ENCODE results near the gene SIDT1.

Gene SIDT1

GRCh38 chr3:113531826-113532697 is at the start of gene SIDT1:
TSS of gene SIDT1 (plus strand) at chr3:113532555. CDS start at chr3:113533022, 467 bp downstream.
- H3K27ac ChIP-seq, result no peak within 1 kb of the TSS
- DNase-seq (ENCODE audit: low read depth, low spot score), result no peak

GRCh38 chr3:113485161-113485609 is 47.2 kb upstream of the SIDT1 start:
- no peak for DNase-seq (ENCODE audit: low read depth, low spot score)

GRCh38 chr3:113495035-113495434 is 37.3 kb upstream of the SIDT1 start:
- H3K27ac ChIP-seq, result no peak overlapping the region
- no peak for DNase-seq (ENCODE audit: low read depth, low spot score)

More at GRCh38 chr3:113485161-113485609, 47.2 kb upstream of the SIDT1 start:
- no peak overlapping the region for H3K27ac ChIP-seq

GRCh38 chr3:113496924-113497323 is 35.4 kb upstream of the SIDT1 start:
- DNase-seq (ENCODE audit: low read depth, low spot score), result no peak
- H3K27ac ChIP-seq, result no peak overlapping the region

- H3K27ac ChIP-seq, result peak overlapping the region; percentile 49
- DNase-seq (ENCODE audit: low read depth, low spot score), result no peak
Measured at GRCh38 chr3:113498221-113499005, 33.9 kb upstream of the SIDT1 start.

GRCh38 chr3:113499081-113499480 is 33.3 kb upstream of the SIDT1 start:
- no peak for DNase-seq (ENCODE audit: low read depth, low spot score)
- H3K27ac ChIP-seq, result peak overlapping the region; percentile 49

GRCh38 chr3:113501597-113501996 is 30.8 kb upstream of the SIDT1 start:
- DNase-seq (ENCODE audit: low read depth, low spot score), result no peak

GRCh38 chr3:113505867-113506266 is 26.5 kb upstream of the SIDT1 start:
- no peak for DNase-seq (ENCODE audit: low read depth, low spot score)
- H3K27ac ChIP-seq, result no peak overlapping the region

More at GRCh38 chr3:113501597-113501996, 30.8 kb upstream of the SIDT1 start:
- H3K27ac ChIP-seq, result no peak overlapping the region

- no peak overlapping the region for H3K27ac ChIP-seq
Measured at GRCh38 chr3:113507501-113508067, 24.8 kb upstream of the SIDT1 start.

GRCh38 chr3:113508966-113509365 is 23.4 kb upstream of the SIDT1 start:
- no peak for DNase-seq (ENCODE audit: low read depth, low spot score)
- no peak overlapping the region for H3K27ac ChIP-seq

More at GRCh38 chr3:113507501-113508067, 24.8 kb upstream of the SIDT1 start:
- no peak for DNase-seq (ENCODE audit: low read depth, low spot score)

GRCh38 chr3:113514265-113514769 is 18.0 kb upstream of the SIDT1 start:
- DNase-seq (ENCODE audit: low read depth, low spot score), result no peak
- peak overlapping the region; percentile 78 for H3K27ac ChIP-seq

GRCh38 chr3:113516115-113516505 is 16.2 kb upstream of the SIDT1 start:
- peak overlapping the region; percentile 78 for H3K27ac ChIP-seq
- no peak for DNase-seq (ENCODE audit: low read depth, low spot score)

GRCh38 chr3:113521981-113522380 is 10.4 kb upstream of the SIDT1 start:
- DNase-seq (ENCODE audit: low read depth, low spot score), result no peak

GRCh38 chr3:113523241-113523640 is 9.1 kb upstream of the SIDT1 start:
- peak; percentile 26 for DNase-seq (ENCODE audit: low read depth, low spot score)
- H3K27ac ChIP-seq, result peak overlapping the region; percentile 23

More at GRCh38 chr3:113521981-113522380, 10.4 kb upstream of the SIDT1 start:
- no peak overlapping the region for H3K27ac ChIP-seq

GRCh38 chr3:113532698-113533533 is 561 bp downstream of the SIDT1 start:
- no peak overlapping the region for H3K27ac ChIP-seq
- DNase-seq (ENCODE audit: low read depth, low spot score), result no peak

GRCh38 chr3:113533534-113533892 is 1.2 kb downstream of the SIDT1 start:
- no peak for DNase-seq (ENCODE audit: low read depth, low spot score)
- no peak overlapping the region for H3K27ac ChIP-seq

- no peak overlapping the region for H3K27ac ChIP-seq
- DNase-seq (ENCODE audit: low read depth, low spot score), result no peak
Measured at GRCh38 chr3:113534365-113534764, 2.0 kb downstream of the SIDT1 start.

- DNase-seq (ENCODE audit: low read depth, low spot score), result no peak
- H3K27ac ChIP-seq, result peak overlapping the region; percentile 71
Measured at GRCh38 chr3:113535898-113536297, 3.5 kb downstream of the SIDT1 start.

GRCh38 chr3:113536627-113537101 is 4.3 kb downstream of the SIDT1 start:
- DNase-seq (ENCODE audit: low read depth, low spot score), result peak; percentile 87
- peak overlapping the region; percentile 71 for H3K27ac ChIP-seq

Data from epithelial cell of prostate (primary cell).